LNCaP clone FGC (cell line): ENCODE measurements around the gene CEP152.

ENCODE experiments used
- DNase-seq: peaks from one replicate; pipeline ENCODE4 v3.0.0-alpha.2; 2011; ENCODE audit warnings: low read depth
- H3K4me3 ChIP-seq: 2 replicates; pipeline ENCODE4 v1.5.1; 2011; ENCODE audit warnings: mild to moderate bottlenecking, low read depth, low read length, control low read depth
- CTCF ChIP-seq: IDR thresholded peaks from 2 replicates; pipeline ENCODE4 v1.5.1; 2012; ENCODE audit warnings: mild to moderate bottlenecking; ENCODE audit not compliant: control insufficient read depth, insufficient read depth; ENCODE audit errors: extremely low read depth

Gene CEP152

GRCh38 chr15:48785195-48785594, 25.7 kb downstream of the CEP152 start:
- no peak for DNase-seq
- no peak overlapping the region for H3K4me3 ChIP-seq
- no peak for TF ChIP-seq CTCF

DNA sequence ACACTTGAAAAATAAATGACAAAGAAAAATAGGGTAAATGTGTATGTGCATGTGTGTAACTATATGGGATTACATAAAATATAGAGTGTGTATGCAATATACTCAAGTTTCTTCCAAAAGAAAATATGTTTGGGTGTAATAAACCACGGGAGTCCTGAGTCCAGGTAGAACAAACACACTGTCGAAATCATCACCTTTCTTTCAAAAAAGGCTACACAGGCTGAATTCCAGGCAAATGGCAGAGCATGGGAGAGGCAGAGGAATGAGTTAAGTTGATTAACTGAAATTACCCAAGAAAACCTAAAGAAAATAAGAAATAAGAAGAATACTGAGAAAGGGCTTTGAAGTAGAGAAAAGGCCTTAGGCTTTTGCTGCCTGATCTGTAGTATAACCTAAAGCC, 26.1 kb downstream of the CEP152 start:
- TF ChIP-seq CTCF, result no peak
- H3K4me3 ChIP-seq, result no peak overlapping the region
- no peak for DNase-seq

DNA sequence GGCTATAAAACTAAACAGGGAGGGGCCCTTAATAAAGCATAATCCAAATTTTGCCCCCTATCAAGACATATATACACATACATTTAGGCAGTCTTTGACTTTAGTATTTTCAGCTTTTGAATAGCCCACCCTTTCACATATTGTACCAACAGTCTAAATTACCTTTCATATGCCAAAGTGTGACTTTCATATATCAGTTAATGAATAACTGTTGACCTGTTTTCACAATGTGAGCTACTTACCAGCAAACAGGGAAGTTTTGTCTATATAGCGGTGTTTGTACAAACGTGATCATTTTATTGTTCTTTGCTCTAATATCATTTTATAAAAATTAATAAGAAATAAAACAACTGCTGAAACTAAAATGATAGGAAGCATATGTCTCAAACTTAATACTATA, 28.0 kb downstream of the CEP152 start:
- no peak for TF ChIP-seq CTCF
- DNase-seq, result no peak
- H3K4me3 ChIP-seq, result no peak overlapping the region

GRCh38 chr15:48781481-48782081, 29.3 kb downstream of the CEP152 start:
- DNase-seq, result no peak
- no peak for TF ChIP-seq CTCF

GRCh38 chr15:48781017-48781416, 29.9 kb downstream of the CEP152 start:
- DNase-seq, result no peak
- H3K4me3 ChIP-seq, result no peak overlapping the region
- TF ChIP-seq CTCF, result no peak

More at GRCh38 chr15:48781481-48782081, 29.3 kb downstream of the CEP152 start:
- no peak overlapping the region for H3K4me3 ChIP-seq

GRCh38 chr15:48778331-48778730, 32.5 kb downstream of the CEP152 start:
- TF ChIP-seq CTCF, result no peak
- DNase-seq, result no peak
- H3K4me3 ChIP-seq, result no peak overlapping the region

GRCh38 chr15:48777645-48778330, 33.1 kb downstream of the CEP152 start:
- no peak overlapping the region for H3K4me3 ChIP-seq
- TF ChIP-seq CTCF, result no peak
- no peak for DNase-seq
